Activated naive CD4-positive, alpha-beta T cell treated with anti-CD3 and anti-CD28 coated beads, Interleukin-2, amount 50 U/mL, for 24 hours (primary cell): ENCODE data around the gene FOXR1.
"Not testable (repeated sequence)": the region's sequence is repeated elsewhere in the genome, so short reads cannot be mapped to it uniquely, and the experiment has no call there.

ENCODE experiments used
- H3K27ac Mint-ChIP-seq: one replicate; pipeline ENCODE4 v1.8.0; 2021; ENCODE audit warnings: mild to moderate bottlenecking, mixed read lengths
- H3K27me3 Mint-ChIP-seq: one replicate; pipeline ENCODE4 v1.8.0; 2021; ENCODE audit warnings: mixed read lengths
- H3K36me3 Mint-ChIP-seq: one replicate; pipeline ENCODE4 v1.8.0; 2021; ENCODE audit warnings: mixed read lengths
- H3K4me1 Mint-ChIP-seq: one replicate; pipeline ENCODE4 v1.8.0; 2021; ENCODE audit warnings: mixed read lengths
- H3K4me3 Mint-ChIP-seq: one replicate; pipeline ENCODE4 v1.8.0; 2021; ENCODE audit warnings: mild to moderate bottlenecking, mixed read lengths
- H3K9me3 Mint-ChIP-seq: one replicate; pipeline ENCODE4 v1.8.0; 2021; ENCODE audit warnings: mixed read lengths

Gene FOXR1

GRCh38 chr11:118935376-118935775 is 36.2 kb upstream of the FOXR1 start:
- H3K9me3 Mint-ChIP-seq = no peaks in the 10 kb centered on the region
- no peak overlapping the region for H3K27ac Mint-ChIP-seq
- peaks cover 55% of the 10 kb centered on the region for H3K4me1 Mint-ChIP-seq
- no peak overlapping the region for H3K4me3 Mint-ChIP-seq
- no peaks in the 10 kb centered on the region for H3K36me3 Mint-ChIP-seq
- H3K27me3 Mint-ChIP-seq = no peaks in the 10 kb centered on the region

- Mint-ChIP-seq H3K4me1 (peaks cover 51% of the 10 kb centered on the region), H3K36me3 (no peaks in the 10 kb centered on the region), H3K27me3 (no peaks in the 10 kb centered on the region), H3K9me3 (no peaks in the 10 kb centered on the region), H3K27ac (peak overlapping the region; percentile 86), H3K4me3 (no peak overlapping the region)
Measured at GRCh38 chr11:118938491-118939403, 32.8 kb upstream of the FOXR1 start.

- H3K4me3 Mint-ChIP-seq = no peak overlapping the region
- H3K27ac Mint-ChIP-seq = peak overlapping the region; percentile 86
- H3K4me1 Mint-ChIP-seq = peaks cover 51% of the 10 kb centered on the region
- H3K9me3 Mint-ChIP-seq = no peaks in the 10 kb centered on the region
- no peaks in the 10 kb centered on the region for H3K36me3 Mint-ChIP-seq
- no peaks in the 10 kb centered on the region for H3K27me3 Mint-ChIP-seq
Measured at GRCh38 chr11:118939404-118939915, 32.1 kb upstream of the FOXR1 start.

- Mint-ChIP-seq H3K27me3 (no peaks in the 10 kb centered on the region), H3K9me3 (no peaks in the 10 kb centered on the region), H3K36me3 (no peaks in the 10 kb centered on the region), H3K4me3 (peak overlapping the region; percentile 58), H3K4me1 (peaks cover 53% of the 10 kb centered on the region), H3K27ac (peak overlapping the region; percentile 39)
Measured at GRCh38 chr11:118939953-118940598, 31.5 kb upstream of the FOXR1 start.

GRCh38 chr11:118947091-118947490 is 24.5 kb upstream of the FOXR1 start:
- Mint-ChIP-seq H3K4me1 (peaks cover 19% of the 10 kb centered on the region), H3K27me3 (no peaks in the 10 kb centered on the region), H3K4me3 (no peak overlapping the region), H3K27ac (no peak overlapping the region), H3K9me3 (no peaks in the 10 kb centered on the region), H3K36me3 (no peaks in the 10 kb centered on the region)

GRCh38 chr11:118948000-118948399 is 23.6 kb upstream of the FOXR1 start:
- H3K4me1 Mint-ChIP-seq = peaks cover 19% of the 10 kb centered on the region
- H3K27me3 Mint-ChIP-seq = no peaks in the 10 kb centered on the region
- no peaks in the 10 kb centered on the region for H3K36me3 Mint-ChIP-seq
- no peaks in the 10 kb centered on the region for H3K9me3 Mint-ChIP-seq
- no peak overlapping the region for H3K4me3 Mint-ChIP-seq
- H3K27ac Mint-ChIP-seq = no peak overlapping the region

GRCh38 chr11:118953265-118953664 is 18.3 kb upstream of the FOXR1 start:
- Mint-ChIP-seq H3K4me1 (peaks cover 5% of the 10 kb centered on the region), H3K36me3 (no peaks in the 10 kb centered on the region), H3K4me3 (no peak overlapping the region), H3K9me3 (no peaks in the 10 kb centered on the region), H3K27ac (no peak overlapping the region), H3K27me3 (no peaks in the 10 kb centered on the region)

GRCh38 chr11:118953976-118954375 is 17.6 kb upstream of the FOXR1 start:
- H3K36me3 Mint-ChIP-seq, H3K9me3 Mint-ChIP-seq, H3K27me3 Mint-ChIP-seq, H3K4me3 Mint-ChIP-seq, H3K27ac Mint-ChIP-seq, H3K4me1 Mint-ChIP-seq: not testable (repeated sequence)

GRCh38 chr11:118956094-118956846 is 15.3 kb upstream of the FOXR1 start, which contains the start of gene UPK2:
TSS of gene UPK2 (plus strand) at chr11:118956298. CDS start at chr11:118956351, 53 bp downstream.
- Mint-ChIP-seq H3K27ac (peak within 1 kb of the TSS; percentile 70), H3K36me3 (no peaks in the 10 kb centered on the region), H3K9me3 (no peaks in the 10 kb centered on the region), H3K4me3 (no peak within 1 kb of the TSS), H3K27me3 (no peaks in the 10 kb centered on the region), H3K4me1 (peaks cover 5% of the 10 kb centered on the region)

- peak overlapping the region; percentile 43 for H3K27ac Mint-ChIP-seq
- H3K9me3 Mint-ChIP-seq = no peaks in the 10 kb centered on the region
- peaks cover 5% of the 10 kb centered on the region for H3K4me1 Mint-ChIP-seq
- H3K4me3 Mint-ChIP-seq = no peak overlapping the region
- no peaks in the 10 kb centered on the region for H3K36me3 Mint-ChIP-seq
- H3K27me3 Mint-ChIP-seq = no peaks in the 10 kb centered on the region
Measured at GRCh38 chr11:118956847-118957469, 14.6 kb upstream of the FOXR1 start.

- H3K36me3 Mint-ChIP-seq = no peaks in the 10 kb centered on the region
- no peak overlapping the region for H3K4me3 Mint-ChIP-seq
- H3K9me3 Mint-ChIP-seq = no peaks in the 10 kb centered on the region
- H3K27ac Mint-ChIP-seq = no peak overlapping the region
- no peaks in the 10 kb centered on the region for H3K27me3 Mint-ChIP-seq
- peaks cover 5% of the 10 kb centered on the region for H3K4me1 Mint-ChIP-seq
Measured at GRCh38 chr11:118957549-118957948, 14.0 kb upstream of the FOXR1 start.

GRCh38 chr11:118957968-118958367 is 13.6 kb upstream of the FOXR1 start:
- H3K27ac Mint-ChIP-seq = no peak overlapping the region
- H3K27me3 Mint-ChIP-seq = no peaks in the 10 kb centered on the region
- H3K9me3 Mint-ChIP-seq = no peaks in the 10 kb centered on the region
- peaks cover 5% of the 10 kb centered on the region for H3K4me1 Mint-ChIP-seq
- H3K36me3 Mint-ChIP-seq = no peaks in the 10 kb centered on the region
- H3K4me3 Mint-ChIP-seq = no peak overlapping the region

- Mint-ChIP-seq H3K27me3 (no peaks in the 10 kb centered on the region), H3K4me1 (peaks cover 5% of the 10 kb centered on the region), H3K27ac (no peak overlapping the region), H3K4me3 (no peak overlapping the region), H3K36me3 (no peaks in the 10 kb centered on the region), H3K9me3 (no peaks in the 10 kb centered on the region)
Measured at GRCh38 chr11:118958577-118958976, 13.0 kb upstream of the FOXR1 start.

GRCh38 chr11:118961189-118961588 is 10.4 kb upstream of the FOXR1 start:
- Mint-ChIP-seq H3K4me3 (no peak overlapping the region), H3K9me3 (no peaks in the 10 kb centered on the region), H3K4me1 (peaks cover 5% of the 10 kb centered on the region), H3K27ac (no peak overlapping the region), H3K36me3 (no peaks in the 10 kb centered on the region), H3K27me3 (no peaks in the 10 kb centered on the region)

GRCh38 chr11:118961591-118961990 is 10.0 kb upstream of the FOXR1 start:
- Mint-ChIP-seq H3K36me3 (no peaks in the 10 kb centered on the region), H3K4me3 (no peak overlapping the region), H3K27me3 (no peaks in the 10 kb centered on the region), H3K4me1 (peaks cover 2% of the 10 kb centered on the region), H3K9me3 (no peaks in the 10 kb centered on the region), H3K27ac (no peak overlapping the region)
